ENCODE data around the gene SEC61B. TPM values are rescaled to one million over a fixed set of nuclear protein-coding genes. Genes with fewer than 3 reads are reported as not detected.

SEC61B gene
- total RNA-seq, 6 experiments from 2014 or later, result 234 to 281 (median 252) TPM

- Mint-ChIP-seq H3K4me1 (ENCODE audit: low read depth) (peaks cover 6% of the 10 kb centered on the region; the same call in 1 of the 2 replicates), H3K27me3 (ENCODE audit: insufficient read depth) (no peaks in the 10 kb centered on the region; the same call in none of the 2 replicates), H3K4me3 (no peak overlapping the region), H3K27ac (no peak overlapping the region), H3K9me3 (no peaks in the 10 kb centered on the region), H3K36me3 (ENCODE audit: low read depth) (no peaks in the 10 kb centered on the region)
- no peak for TF ChIP-seq CTCF (IDR thresholded peaks at IDR 0.05)
- DNase-seq, result no peak
Measured at GRCh38 chr9:99251157-99251556, 29.1 kb downstream of the SEC61B start.

- peaks cover 5% of the 10 kb centered on the region for H3K27me3 Mint-ChIP-seq (ENCODE audit: insufficient read depth)
- TF ChIP-seq CTCF (IDR thresholded peaks at IDR 0.05), result no peak
- no peak overlapping the region for H3K4me3 Mint-ChIP-seq
- H3K4me1 Mint-ChIP-seq (ENCODE audit: low read depth), result peaks cover 6% of the 10 kb centered on the region; the same call in 1 of the 2 replicates
- no peaks in the 10 kb centered on the region for H3K9me3 Mint-ChIP-seq
- DNase-seq, result no peak
- H3K27ac Mint-ChIP-seq, result no peak overlapping the region
- H3K36me3 Mint-ChIP-seq (ENCODE audit: low read depth), result no peaks in the 10 kb centered on the region
Measured at GRCh38 chr9:99253134-99253533, 31.1 kb downstream of the SEC61B start.

DNA sequence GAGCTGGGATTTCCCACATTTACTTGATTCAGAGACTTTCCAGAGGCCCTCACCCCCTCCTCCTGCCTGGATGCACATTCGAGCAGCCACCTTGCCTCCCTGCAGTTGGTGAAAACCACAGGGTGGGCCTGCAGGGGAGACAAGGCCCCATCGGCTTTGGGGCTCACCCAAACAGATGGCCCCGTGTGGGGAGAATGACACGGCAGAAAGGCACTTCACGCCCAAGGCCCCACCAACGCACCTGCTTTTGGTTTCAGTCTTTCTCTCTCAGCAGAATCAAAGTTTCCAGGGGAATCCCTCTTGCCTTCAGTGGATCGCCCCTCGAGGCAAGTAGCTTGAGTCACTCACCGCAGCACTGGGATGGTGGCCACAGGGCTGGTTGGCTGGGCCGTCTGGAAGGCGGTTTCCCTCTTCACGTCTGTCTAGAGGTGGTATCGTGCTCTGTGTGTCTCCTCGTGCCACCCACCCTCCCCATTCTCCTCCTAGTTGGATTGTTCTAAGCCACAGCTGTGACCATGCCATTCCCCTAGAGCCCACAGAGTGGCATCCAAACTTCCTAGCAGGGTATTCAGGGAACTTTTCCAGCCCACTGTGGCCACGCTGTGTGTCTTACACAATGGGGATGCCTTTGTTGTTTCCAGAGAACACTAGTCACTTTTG lies 31.8 kb downstream of the SEC61B start:
- peaks cover 6% of the 10 kb centered on the region for H3K4me1 Mint-ChIP-seq (ENCODE audit: low read depth)
- no peak overlapping the region for H3K27ac Mint-ChIP-seq
- no peak overlapping the region for H3K4me3 Mint-ChIP-seq
- no peak for DNase-seq
- H3K27me3 Mint-ChIP-seq (ENCODE audit: insufficient read depth), result peaks cover 5% of the 10 kb centered on the region
- no peaks in the 10 kb centered on the region for H3K9me3 Mint-ChIP-seq
- no peaks in the 10 kb centered on the region for H3K36me3 Mint-ChIP-seq (ENCODE audit: low read depth)
- TF ChIP-seq CTCF (IDR thresholded peaks at IDR 0.05), result no peak

- H3K9me3 Mint-ChIP-seq, result no peaks in the 10 kb centered on the region
- no peaks in the 10 kb centered on the region for H3K36me3 Mint-ChIP-seq (ENCODE audit: low read depth)
- no peak for DNase-seq
- peaks cover 9% of the 10 kb centered on the region for H3K27me3 Mint-ChIP-seq (ENCODE audit: insufficient read depth)
- H3K27ac Mint-ChIP-seq, result no peak overlapping the region
- no peak for TF ChIP-seq CTCF (IDR thresholded peaks at IDR 0.05)
- H3K4me3 Mint-ChIP-seq, result no peak overlapping the region
- H3K4me1 Mint-ChIP-seq (ENCODE audit: low read depth), result peaks cover 9% of the 10 kb centered on the region
Measured at GRCh38 chr9:99255651-99256050, 33.6 kb downstream of the SEC61B start.

GRCh38 chr9:99257723-99258389 lies 35.8 kb downstream of the SEC61B start:
- no peak overlapping the region for H3K4me3 Mint-ChIP-seq
- TF ChIP-seq CTCF (IDR thresholded peaks at IDR 0.05), result no peak
- no peaks in the 10 kb centered on the region for H3K36me3 Mint-ChIP-seq (ENCODE audit: low read depth)
- H3K4me1 Mint-ChIP-seq (ENCODE audit: low read depth), result peaks cover 9% of the 10 kb centered on the region
- no peak for DNase-seq
- H3K27me3 Mint-ChIP-seq (ENCODE audit: insufficient read depth), result peaks cover 9% of the 10 kb centered on the region
- no peak overlapping the region for H3K27ac Mint-ChIP-seq
- no peaks in the 10 kb centered on the region for H3K9me3 Mint-ChIP-seq

All from HFFc6 (cell line).